ENCODE measurements around the gene RPS25. TPM values are rescaled to one million over a fixed set of nuclear protein-coding genes. Genes with fewer than 3 reads are reported as not detected.
A peak's percentile ranks its signal among the peaks of the same experiment; 100 is the strongest.
"Not testable (repeated sequence)": the region's sequence is repeated elsewhere in the genome, so short reads cannot be mapped to it uniquely, and the experiment has no call there.

Gene RPS25
- total RNA-seq, 1 donor from 2014 or later = 949 TPM

GRCh38 chr11:119038884-119039283 is 20.7 kb upstream of the RPS25 start:
- no peaks in the 10 kb centered on the region for H3K27me3 Mint-ChIP-seq (ENCODE audit: unreplicated experiment)
- no peaks in the 10 kb centered on the region for H3K4me1 Mint-ChIP-seq (ENCODE audit: unreplicated experiment)
- H3K4me3 Mint-ChIP-seq (ENCODE audit: unreplicated experiment) = no peak overlapping the region
- TF ChIP-seq, protein P1, sequence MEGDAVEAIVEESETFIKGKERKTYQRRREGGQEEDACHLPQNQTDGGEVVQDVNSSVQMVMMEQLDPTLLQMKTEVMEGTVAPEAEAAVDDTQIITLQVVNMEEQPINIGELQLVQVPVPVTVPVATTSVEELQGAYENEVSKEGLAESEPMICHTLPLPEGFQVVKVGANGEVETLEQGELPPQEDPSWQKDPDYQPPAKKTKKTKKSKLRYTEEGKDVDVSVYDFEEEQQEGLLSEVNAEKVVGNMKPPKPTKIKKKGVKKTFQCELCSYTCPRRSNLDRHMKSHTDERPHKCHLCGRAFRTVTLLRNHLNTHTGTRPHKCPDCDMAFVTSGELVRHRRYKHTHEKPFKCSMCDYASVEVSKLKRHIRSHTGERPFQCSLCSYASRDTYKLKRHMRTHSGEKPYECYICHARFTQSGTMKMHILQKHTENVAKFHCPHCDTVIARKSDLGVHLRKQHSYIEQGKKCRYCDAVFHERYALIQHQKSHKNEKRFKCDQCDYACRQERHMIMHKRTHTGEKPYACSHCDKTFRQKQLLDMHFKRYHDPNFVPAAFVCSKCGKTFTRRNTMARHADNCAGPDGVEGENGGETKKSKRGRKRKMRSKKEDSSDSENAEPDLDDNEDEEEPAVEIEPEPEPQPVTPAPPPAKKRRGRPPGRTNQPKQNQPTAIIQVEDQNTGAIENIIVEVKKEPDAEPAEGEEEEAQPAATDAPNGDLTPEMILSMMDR (IDR thresholded peaks at IDR 0.05) = no peak
- no peak for DNase-seq (ENCODE audit: extremely low spot score, unreplicated experiment)
- H3K36me3 Mint-ChIP-seq (ENCODE audit: unreplicated experiment) = no peaks in the 10 kb centered on the region
- H3K27ac Mint-ChIP-seq (ENCODE audit: unreplicated experiment) = no peak overlapping the region
- H3K9me3 Mint-ChIP-seq (ENCODE audit: unreplicated experiment) = no peaks in the 10 kb centered on the region

DNA sequence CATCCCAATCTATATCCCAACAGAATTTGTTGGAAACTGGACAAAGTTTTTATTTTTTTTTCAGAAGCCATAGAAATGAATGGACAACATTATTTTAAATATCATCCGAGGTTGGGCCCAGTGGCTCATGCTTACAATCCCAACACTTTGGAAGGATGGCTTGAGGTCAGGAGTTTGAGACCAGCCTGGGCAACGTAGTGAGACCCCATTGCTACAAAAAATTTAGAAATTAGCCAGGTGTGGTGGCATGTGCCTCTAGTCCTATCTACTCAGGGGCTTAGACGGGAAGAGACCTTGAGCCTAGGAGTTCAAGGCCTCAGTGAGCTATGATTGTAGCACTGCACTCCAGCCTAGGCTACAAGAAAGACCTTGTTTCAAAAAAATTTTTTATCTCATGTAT is 16.7 kb upstream of the RPS25 start:
- TF ChIP-seq, protein P1 (IDR thresholded peaks at IDR 0.05) = no peak
- no peak overlapping the region for H3K27ac Mint-ChIP-seq (ENCODE audit: unreplicated experiment)
- peaks cover 3% of the 10 kb centered on the region for H3K4me1 Mint-ChIP-seq (ENCODE audit: unreplicated experiment)
- no peaks in the 10 kb centered on the region for H3K27me3 Mint-ChIP-seq (ENCODE audit: unreplicated experiment)
- DNase-seq (ENCODE audit: extremely low spot score, unreplicated experiment) = no peak
- H3K36me3 Mint-ChIP-seq (ENCODE audit: unreplicated experiment) = no peaks in the 10 kb centered on the region
- no peaks in the 10 kb centered on the region for H3K9me3 Mint-ChIP-seq (ENCODE audit: unreplicated experiment)
- no peak overlapping the region for H3K4me3 Mint-ChIP-seq (ENCODE audit: unreplicated experiment)

GRCh38 chr11:119033421-119033820 is 15.3 kb upstream of the RPS25 start:
- H3K4me1 Mint-ChIP-seq (ENCODE audit: unreplicated experiment) = peaks cover 14% of the 10 kb centered on the region
- H3K36me3 Mint-ChIP-seq (ENCODE audit: unreplicated experiment); DNase-seq (ENCODE audit: extremely low spot score, unreplicated experiment); H3K4me3 Mint-ChIP-seq (ENCODE audit: unreplicated experiment); H3K27ac Mint-ChIP-seq (ENCODE audit: unreplicated experiment); H3K27me3 Mint-ChIP-seq (ENCODE audit: unreplicated experiment); H3K9me3 Mint-ChIP-seq (ENCODE audit: unreplicated experiment): not testable (repeated sequence)

DNA sequence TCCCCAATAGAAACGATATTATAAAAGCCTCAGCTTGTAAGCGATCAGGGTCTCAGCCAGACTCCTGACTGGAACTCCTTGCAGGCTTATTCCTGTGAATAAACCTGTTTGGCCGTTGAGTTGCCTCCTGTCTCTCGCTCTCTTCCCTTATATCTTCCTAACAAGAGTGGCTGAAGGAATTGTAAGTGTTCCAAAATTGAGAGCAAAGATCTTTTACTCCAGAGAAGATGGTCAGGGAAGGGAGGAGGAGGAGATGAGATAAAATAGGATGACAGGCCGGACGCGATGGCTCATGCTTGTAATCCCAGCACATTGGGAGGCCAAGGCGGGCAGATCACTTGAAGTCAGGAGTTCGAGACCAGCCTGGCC is 13.8 kb upstream of the RPS25 start:
- Mint-ChIP-seq H3K4me1 (ENCODE audit: unreplicated experiment) (peaks cover 17% of the 10 kb centered on the region), H3K36me3 (ENCODE audit: unreplicated experiment) (no peaks in the 10 kb centered on the region), H3K27me3 (ENCODE audit: unreplicated experiment) (no peaks in the 10 kb centered on the region), H3K9me3 (ENCODE audit: unreplicated experiment) (no peaks in the 10 kb centered on the region), H3K4me3 (ENCODE audit: unreplicated experiment) (no peak overlapping the region), H3K27ac (ENCODE audit: unreplicated experiment) (no peak overlapping the region)
- no peak for DNase-seq (ENCODE audit: extremely low spot score, unreplicated experiment)
- TF ChIP-seq, protein P1 (IDR thresholded peaks at IDR 0.05) = no peak

- H3K27me3 Mint-ChIP-seq (ENCODE audit: unreplicated experiment) = no peaks in the 10 kb centered on the region
- peaks cover 17% of the 10 kb centered on the region for H3K4me1 Mint-ChIP-seq (ENCODE audit: unreplicated experiment)
- TF ChIP-seq, protein P1 (IDR thresholded peaks at IDR 0.05) = peak; percentile 90
- no peaks in the 10 kb centered on the region for H3K9me3 Mint-ChIP-seq (ENCODE audit: unreplicated experiment)
- H3K4me3 Mint-ChIP-seq (ENCODE audit: unreplicated experiment) = peak within 1 kb of the TSS; percentile 79
- DNase-seq (ENCODE audit: extremely low spot score, unreplicated experiment) = peak; percentile 99
- H3K36me3 Mint-ChIP-seq (ENCODE audit: unreplicated experiment) = no peaks in the 10 kb centered on the region
- no peak within 1 kb of the TSS for H3K27ac Mint-ChIP-seq (ENCODE audit: unreplicated experiment)
Measured at GRCh38 chr11:119030329-119031047, 12.3 kb upstream of the RPS25 start, which contains the start of gene SLC37A4. Gene SLC37A4, minus strand, starts transcription at chr11:119030877.

Data from osteocyte (in vitro differentiated cells).